ENCODE measurements around the gene KCNH5. TPM values are rescaled to one million over a fixed set of nuclear protein-coding genes. Genes with fewer than 3 reads are reported as not detected.

KCNH5 gene
- polyA plus RNA-seq, 2 of the 4 experiments (the other 2 are of a cell fraction): 0.01 TPM; not detected in 1

DNA sequence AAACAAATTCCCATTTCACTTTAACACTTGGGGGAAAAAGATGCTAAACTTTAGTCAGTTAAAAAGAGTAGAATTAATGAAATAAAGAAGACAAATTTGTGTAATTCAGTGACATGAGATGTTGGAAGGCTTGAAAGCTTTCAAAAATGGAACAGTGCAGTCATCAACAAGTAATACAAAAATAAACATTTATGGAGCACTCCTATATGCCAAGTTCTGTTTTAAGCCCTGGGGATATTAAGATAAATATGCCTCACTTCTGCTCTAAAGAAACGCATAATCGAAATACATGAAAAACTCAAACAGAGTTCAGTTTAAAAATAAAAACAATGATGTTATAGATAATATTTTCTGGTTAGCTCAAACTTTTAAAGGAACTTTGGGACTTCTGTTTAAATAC, 93.0 kb downstream of the KCNH5 start:
- H3K9me3 ChIP-seq: no peaks in the 10 kb centered on the region
- CTCF ChIA-PET: no interaction called here
- H3K4me2 ChIP-seq: no peak overlapping the region
- FAIRE-seq (no peak), ATAC-seq (no peak), DNase-seq (ENCODE audit: low read depth in 1 of 2, low spot score in 1 of 2) (no peak)
- H3K4me3 ChIP-seq: no peak overlapping the region
- POLR2A ChIA-PET: no interaction called here
- WGBS (ENCODE audit: missing lambda C conversion rate): 75% methylated on average over 2 of the region's 2 CpGs
- no peak overlapping the region for H3K27ac ChIP-seq
- no peaks in the 10 kb centered on the region for H3K4me1 ChIP-seq
- TF ChIP-seq HOXB5 (CRISPR knock-in tag; IDR thresholded peaks at IDR 0.05) (no peak), GATA3 (IDR thresholded peaks at IDR 0.05; ENCODE audit: borderline replicate concordance) (no peak), MYC (IDR thresholded peaks at IDR 0.05; ENCODE audit: borderline replicate concordance, low read length) (no peak), RAD21 (conservative IDR thresholded peaks at IDR 0.05 in 1 of 2, IDR thresholded peaks at IDR 0.05 in 1 of 2) (no peak), NR3C1 (IDR thresholded peaks at IDR 0.05) (no peak), HDAC2 (IDR thresholded peaks at IDR 0.05) (no peak), SMC3 (IDR thresholded peaks at IDR 0.05) (no peak), JUNB (IDR thresholded peaks at IDR 0.05) (no peak), RCOR1 (IDR thresholded peaks at IDR 0.05; ENCODE audit: low read depth, low read length) (no peak)
- TF ChIP-seq, protein P1, sequence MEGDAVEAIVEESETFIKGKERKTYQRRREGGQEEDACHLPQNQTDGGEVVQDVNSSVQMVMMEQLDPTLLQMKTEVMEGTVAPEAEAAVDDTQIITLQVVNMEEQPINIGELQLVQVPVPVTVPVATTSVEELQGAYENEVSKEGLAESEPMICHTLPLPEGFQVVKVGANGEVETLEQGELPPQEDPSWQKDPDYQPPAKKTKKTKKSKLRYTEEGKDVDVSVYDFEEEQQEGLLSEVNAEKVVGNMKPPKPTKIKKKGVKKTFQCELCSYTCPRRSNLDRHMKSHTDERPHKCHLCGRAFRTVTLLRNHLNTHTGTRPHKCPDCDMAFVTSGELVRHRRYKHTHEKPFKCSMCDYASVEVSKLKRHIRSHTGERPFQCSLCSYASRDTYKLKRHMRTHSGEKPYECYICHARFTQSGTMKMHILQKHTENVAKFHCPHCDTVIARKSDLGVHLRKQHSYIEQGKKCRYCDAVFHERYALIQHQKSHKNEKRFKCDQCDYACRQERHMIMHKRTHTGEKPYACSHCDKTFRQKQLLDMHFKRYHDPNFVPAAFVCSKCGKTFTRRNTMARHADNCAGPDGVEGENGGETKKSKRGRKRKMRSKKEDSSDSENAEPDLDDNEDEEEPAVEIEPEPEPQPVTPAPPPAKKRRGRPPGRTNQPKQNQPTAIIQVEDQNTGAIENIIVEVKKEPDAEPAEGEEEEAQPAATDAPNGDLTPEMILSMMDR (IDR thresholded peaks at IDR 0.05): no peak

DNA sequence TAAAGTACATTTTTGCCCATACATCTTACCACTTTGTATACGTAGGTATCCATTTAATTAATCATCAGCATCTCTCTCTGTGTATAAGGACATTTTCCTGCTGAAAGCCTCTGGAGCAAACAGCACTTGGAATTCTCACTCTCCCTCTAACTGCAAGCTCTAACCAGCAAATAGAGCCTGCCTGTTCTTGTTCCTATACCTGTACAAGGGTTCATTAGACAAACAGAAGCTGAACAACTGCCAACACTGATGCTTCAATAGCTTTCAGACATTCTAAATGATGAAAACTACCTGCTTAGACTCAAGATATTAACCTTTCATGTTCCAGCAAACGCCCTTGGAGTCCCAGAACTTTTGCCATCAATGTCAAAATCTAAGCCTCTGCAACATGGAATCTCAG, 98.0 kb downstream of the KCNH5 start:
- TF ChIP-seq, protein P2, sequence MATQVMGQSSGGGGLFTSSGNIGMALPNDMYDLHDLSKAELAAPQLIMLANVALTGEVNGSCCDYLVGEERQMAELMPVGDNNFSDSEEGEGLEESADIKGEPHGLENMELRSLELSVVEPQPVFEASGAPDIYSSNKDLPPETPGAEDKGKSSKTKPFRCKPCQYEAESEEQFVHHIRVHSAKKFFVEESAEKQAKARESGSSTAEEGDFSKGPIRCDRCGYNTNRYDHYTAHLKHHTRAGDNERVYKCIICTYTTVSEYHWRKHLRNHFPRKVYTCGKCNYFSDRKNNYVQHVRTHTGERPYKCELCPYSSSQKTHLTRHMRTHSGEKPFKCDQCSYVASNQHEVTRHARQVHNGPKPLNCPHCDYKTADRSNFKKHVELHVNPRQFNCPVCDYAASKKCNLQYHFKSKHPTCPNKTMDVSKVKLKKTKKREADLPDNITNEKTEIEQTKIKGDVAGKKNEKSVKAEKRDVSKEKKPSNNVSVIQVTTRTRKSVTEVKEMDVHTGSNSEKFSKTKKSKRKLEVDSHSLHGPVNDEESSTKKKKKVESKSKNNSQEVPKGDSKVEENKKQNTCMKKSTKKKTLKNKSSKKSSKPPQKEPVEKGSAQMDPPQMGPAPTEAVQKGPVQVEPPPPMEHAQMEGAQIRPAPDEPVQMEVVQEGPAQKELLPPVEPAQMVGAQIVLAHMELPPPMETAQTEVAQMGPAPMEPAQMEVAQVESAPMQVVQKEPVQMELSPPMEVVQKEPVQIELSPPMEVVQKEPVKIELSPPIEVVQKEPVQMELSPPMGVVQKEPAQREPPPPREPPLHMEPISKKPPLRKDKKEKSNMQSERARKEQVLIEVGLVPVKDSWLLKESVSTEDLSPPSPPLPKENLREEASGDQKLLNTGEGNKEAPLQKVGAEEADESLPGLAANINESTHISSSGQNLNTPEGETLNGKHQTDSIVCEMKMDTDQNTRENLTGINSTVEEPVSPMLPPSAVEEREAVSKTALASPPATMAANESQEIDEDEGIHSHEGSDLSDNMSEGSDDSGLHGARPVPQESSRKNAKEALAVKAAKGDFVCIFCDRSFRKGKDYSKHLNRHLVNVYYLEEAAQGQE (IDR thresholded peaks at IDR 0.05): no peak
- TF ChIP-seq KDM5A (IDR thresholded peaks at IDR 0.05): no peak
- TF ChIP-seq JUNB (IDR thresholded peaks at IDR 0.05): no peak
- no peak for TF ChIP-seq CBX8 (IDR thresholded peaks at IDR 0.05)
- TF ChIP-seq, protein P3, sequence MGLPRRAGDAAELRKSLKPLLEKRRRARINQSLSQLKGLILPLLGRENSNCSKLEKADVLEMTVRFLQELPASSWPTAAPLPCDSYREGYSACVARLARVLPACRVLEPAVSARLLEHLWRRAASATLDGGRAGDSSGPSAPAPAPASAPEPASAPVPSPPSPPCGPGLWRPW (IDR thresholded peaks at IDR 0.05): no peak
- no peak for TF ChIP-seq MAFK (IDR thresholded peaks at IDR 0.05; ENCODE audit: partially characterized antibody)
- no peak for TF ChIP-seq RAD21 (conservative IDR thresholded peaks at IDR 0.05 in 1 of 2, IDR thresholded peaks at IDR 0.05 in 1 of 2)
- TF ChIP-seq JUN (IDR thresholded peaks at IDR 0.05): no peak
- no peak for TF ChIP-seq ESRRA (IDR thresholded peaks at IDR 0.05; ENCODE audit: borderline replicate concordance, low read length)
- ATAC-seq (no peak), FAIRE-seq (no peak), DNase-seq (ENCODE audit: low read depth in 1 of 2, low spot score in 1 of 2) (no peak)
- no peaks in the 10 kb centered on the region for H3K9me3 ChIP-seq
- H3K27ac ChIP-seq: no peak overlapping the region
- no peak overlapping the region for H3K4me2 ChIP-seq
- ChIA-PET CTCF (no interaction called here), POLR2A (no interaction called here)
- H3K4me1 ChIP-seq: no peaks in the 10 kb centered on the region
- WGBS (ENCODE audit: missing lambda C conversion rate): 8% methylated on average over 2 of the region's 2 CpGs
- no peak overlapping the region for H3K4me3 ChIP-seq

DNA sequence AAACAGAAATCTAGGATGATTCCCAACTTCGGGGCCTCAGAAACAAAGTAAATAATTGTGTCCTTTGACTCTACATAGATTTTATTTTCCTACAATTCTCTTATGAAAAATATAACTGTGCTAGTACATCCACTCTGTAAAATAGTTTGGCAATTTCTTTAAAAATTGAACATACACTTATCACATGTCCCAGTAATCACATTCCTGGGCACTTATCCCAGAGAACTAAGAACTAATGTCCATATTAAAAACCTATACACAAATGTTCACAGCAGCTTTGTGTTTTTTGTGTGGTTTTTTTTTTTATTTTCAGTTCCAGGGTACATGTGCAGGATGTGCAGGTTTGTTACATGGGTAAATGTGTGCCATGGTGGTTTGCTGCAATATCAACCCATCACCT, 99.0 kb downstream of the KCNH5 start:
- H3K27ac ChIP-seq: no peak overlapping the region
- ATAC-seq (no peak), FAIRE-seq (no peak), DNase-seq (ENCODE audit: low read depth in 1 of 2, low spot score in 1 of 2) (no peak)
- TF ChIP-seq CBX8 (IDR thresholded peaks at IDR 0.05) (no peak), GATA3 (IDR thresholded peaks at IDR 0.05; ENCODE audit: borderline replicate concordance) (no peak), TFCP2L1 (CRISPR knock-in tag; IDR thresholded peaks at IDR 0.05) (no peak), FOSB (CRISPR knock-in tag; IDR thresholded peaks at IDR 0.05) (no peak), PHF8 (IDR thresholded peaks at IDR 0.05; ENCODE audit: borderline replicate concordance, low read depth) (no peak)
- TF ChIP-seq, protein P4, sequence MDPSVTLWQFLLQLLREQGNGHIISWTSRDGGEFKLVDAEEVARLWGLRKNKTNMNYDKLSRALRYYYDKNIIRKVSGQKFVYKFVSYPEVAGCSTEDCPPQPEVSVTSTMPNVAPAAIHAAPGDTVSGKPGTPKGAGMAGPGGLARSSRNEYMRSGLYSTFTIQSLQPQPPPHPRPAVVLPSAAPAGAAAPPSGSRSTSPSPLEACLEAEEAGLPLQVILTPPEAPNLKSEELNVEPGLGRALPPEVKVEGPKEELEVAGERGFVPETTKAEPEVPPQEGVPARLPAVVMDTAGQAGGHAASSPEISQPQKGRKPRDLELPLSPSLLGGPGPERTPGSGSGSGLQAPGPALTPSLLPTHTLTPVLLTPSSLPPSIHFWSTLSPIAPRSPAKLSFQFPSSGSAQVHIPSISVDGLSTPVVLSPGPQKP (IDR thresholded peaks at IDR 0.05; ENCODE audit: low read depth, low read length): no peak
- CTCF ChIA-PET: no interaction called here
- H3K4me2 ChIP-seq: no peak overlapping the region
- H3K9me3 ChIP-seq: no peaks in the 10 kb centered on the region
- no peak overlapping the region for H3K4me3 ChIP-seq
- POLR2A ChIA-PET: no interaction called here
- H3K4me1 ChIP-seq: no peaks in the 10 kb centered on the region
- 33% methylated on average over 1 of the region's 1 CpG for WGBS (ENCODE audit: missing lambda C conversion rate)

All from A549 (cell line).